HTERT RPE-1 (cell line): ENCODE data around the gene SHISAL1.
"Not testable (repeated sequence)": the region's sequence is repeated elsewhere in the genome, so short reads cannot be mapped to it uniquely, and the experiment has no call there.

ENCODE experiments used
- in situ Hi-C: fragments of 300-500 bp; cut with MboI; formaldehyde crosslinking; loops from 4 replicates; pipeline ENCODE4 v1.14.3; 2020; ENCODE audit warnings: low sequenced_read_pairs

Gene SHISAL1

GRCh38 chr22:44305455-44305854, 7.3 kb downstream of the SHISAL1 start:
- in situ Hi-C loops, result no loop called here

GRCh38 chr22:44304911-44305310, 7.8 kb downstream of the SHISAL1 start:
- in situ Hi-C loops, result no loop called here

- in situ Hi-C loops, result no loop called here
Observed at GRCh38 chr22:44304354-44304753, 8.4 kb downstream of the SHISAL1 start.

GRCh38 chr22:44302363-44302762, 10.4 kb downstream of the SHISAL1 start:
- in situ Hi-C loops, result not testable (repeated sequence)

DNA sequence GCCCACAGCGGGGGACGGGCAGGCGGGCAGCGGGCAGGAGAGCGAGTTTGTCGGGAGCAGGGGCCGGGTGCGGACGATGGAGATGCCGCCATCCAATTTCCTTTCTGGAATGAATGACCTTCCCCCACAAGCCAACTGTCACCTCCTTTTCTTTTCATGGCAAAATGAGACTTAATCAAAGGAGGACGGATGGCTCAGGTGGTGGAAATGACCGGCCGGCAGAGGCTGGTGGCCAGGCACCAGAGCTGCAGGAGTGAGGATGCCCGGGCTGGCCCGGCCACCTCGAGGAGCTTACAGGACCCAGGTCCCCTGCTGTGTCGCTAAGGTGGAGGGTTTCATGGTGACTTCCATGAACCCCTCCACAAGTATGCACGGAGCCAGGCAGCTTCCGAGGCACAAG, 11.7 kb downstream of the SHISAL1 start:
- in situ Hi-C loops, result no loop called here

DNA sequence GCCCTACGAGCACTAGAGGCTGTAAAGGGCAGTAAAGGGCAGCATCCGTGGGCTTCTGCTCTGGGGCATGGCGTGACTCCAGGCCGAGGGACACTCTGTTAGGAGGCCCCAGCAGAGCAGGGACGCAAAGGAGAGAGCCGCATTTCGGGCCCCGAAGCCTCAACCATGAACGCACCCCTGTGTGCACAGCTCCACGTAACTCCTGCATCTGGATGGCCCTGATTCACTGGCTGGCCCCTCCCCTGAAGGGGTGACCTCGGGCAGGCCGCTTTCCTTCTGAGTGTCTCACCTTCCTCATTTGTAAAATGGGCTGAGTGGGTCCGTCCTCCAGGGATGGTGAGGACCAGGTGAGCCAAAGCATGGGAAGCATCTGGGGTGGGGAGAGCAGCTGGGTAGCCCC, 13.6 kb downstream of the SHISAL1 start:
- in situ Hi-C loops, result no loop called here

GRCh38 chr22:44298406-44299091, 14.2 kb downstream of the SHISAL1 start:
- in situ Hi-C loops, result no loop called here

GRCh38 chr22:44297470-44298061, 15.2 kb downstream of the SHISAL1 start:
- in situ Hi-C loops, result no loop called here

- in situ Hi-C loops, result no loop called here
Observed at GRCh38 chr22:44295406-44295805, 17.3 kb downstream of the SHISAL1 start.

DNA sequence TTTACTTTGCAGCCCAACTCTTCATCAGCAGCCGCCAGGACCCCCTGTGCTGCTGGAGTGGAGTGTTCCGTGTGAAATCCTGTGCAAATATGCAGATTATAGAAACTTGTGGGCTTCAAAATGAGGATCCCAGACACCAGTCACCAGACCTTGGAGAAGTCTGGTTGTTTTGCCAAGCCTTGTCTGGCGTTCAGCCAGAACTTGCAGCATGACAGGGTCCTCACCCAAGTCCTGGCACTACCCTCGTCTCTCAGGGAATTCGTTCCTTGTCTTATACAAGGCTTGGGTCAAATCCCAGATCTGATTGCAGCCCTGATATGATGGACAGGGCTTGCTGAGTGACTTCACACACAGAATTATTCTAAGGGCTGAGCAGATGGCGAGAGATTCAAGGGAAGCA, 18.9 kb downstream of the SHISAL1 start:
- in situ Hi-C loops, result no loop called here

DNA sequence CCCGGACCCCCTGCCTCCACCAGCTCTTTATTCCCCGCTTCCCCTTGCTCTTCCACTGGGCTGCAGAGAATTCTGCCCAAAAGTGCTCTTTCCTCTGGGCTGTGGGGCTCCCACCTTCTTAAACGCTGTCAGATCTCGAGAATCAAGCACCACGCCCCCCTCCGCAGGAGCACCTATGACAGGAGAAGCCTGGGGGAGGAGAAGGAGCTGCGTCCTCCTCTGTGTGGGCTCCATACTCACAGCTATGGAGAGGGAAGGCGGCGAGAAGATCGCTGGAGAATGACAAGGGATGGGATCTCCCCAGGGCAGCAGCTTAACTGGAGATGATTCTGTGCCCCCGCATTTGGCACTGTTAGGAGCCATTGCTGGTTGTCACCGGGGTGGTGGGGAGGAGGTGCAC, 19.7 kb downstream of the SHISAL1 start:
- in situ Hi-C loops, result no loop called here

DNA sequence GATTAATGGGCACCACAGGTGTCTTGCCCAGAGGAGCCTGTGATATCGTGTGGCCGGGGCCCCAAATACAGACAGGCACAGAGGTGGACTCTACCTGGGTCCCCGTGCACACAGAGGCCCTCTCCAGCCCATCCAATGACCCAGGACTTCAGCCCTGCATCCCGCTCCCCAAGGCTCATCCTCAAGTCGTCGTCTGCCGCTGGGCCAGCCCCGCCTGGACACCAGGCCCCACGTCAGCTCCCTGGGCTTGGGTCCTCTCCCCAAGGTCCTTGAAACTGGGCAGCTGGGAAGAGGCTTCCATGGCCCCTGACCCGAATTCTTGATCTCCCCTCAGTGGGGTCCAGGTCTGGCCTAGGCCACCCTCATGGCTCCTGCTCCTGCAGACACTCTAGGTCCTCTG, 20.2 kb downstream of the SHISAL1 start:
- in situ Hi-C loops, result no loop called here

- in situ Hi-C loops, result no loop called here
Observed at GRCh38 chr22:44291674-44292360, 20.9 kb downstream of the SHISAL1 start.

- in situ Hi-C loops, result no loop called here
Observed at GRCh38 chr22:44291265-44291664, 21.5 kb downstream of the SHISAL1 start.

DNA sequence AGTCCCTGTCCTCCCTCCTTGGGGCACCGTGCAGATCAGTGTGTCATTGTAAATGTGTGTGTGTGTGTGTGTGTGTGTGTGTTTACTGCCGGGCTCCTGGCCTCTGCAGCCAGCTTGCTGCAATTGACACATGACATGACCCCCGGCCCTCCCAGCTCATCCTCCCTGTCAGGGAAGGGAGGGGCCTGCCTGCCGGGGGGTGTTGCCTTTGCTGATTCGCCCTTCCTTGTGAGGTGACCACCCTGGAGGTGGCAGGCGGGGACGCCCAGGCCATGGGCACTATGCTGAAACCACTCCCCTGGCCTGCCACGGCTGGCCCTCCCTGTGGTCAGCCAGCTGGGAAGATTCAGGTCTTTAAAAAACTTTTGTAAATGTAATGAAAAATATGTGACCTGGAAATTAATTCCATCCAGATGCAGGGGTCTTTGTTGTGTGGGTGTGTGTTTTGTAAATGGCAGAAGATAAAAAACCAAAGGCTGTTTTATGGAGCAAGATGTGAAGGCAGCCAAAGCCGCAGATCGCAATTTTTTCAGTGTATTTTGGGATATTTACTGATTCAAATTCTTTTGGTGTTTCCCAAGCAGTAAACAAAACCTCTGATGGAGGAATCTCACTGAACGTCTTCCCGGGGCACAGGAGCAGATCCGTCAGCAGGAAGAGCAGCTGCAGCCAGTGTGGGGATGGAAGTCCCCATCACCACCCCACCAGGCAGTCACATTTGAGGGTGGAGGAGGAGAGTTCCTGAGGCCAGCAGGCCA, 23.2 kb downstream of the SHISAL1 start:
- in situ Hi-C loops, result no loop called here

DNA sequence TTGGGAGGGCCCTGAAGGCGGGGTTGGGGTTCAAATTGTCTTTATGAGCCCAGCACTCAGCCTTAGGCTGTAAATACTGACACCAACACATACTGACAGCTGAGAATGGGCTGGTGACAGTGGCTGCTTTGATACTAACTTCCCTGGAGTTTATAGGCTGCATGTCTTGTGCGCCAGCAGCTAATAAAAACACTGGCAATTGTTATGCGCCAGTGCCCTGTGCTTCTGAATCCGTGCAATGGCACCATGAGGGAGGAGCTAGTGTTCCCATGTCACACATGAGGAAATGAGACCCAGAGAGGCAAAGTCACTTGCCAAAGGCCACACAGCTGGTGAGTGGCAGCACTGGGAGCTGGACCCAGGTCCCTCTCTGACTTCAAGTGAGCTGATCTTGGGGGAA, 23.8 kb downstream of the SHISAL1 start:
- in situ Hi-C loops, result no loop called here

DNA sequence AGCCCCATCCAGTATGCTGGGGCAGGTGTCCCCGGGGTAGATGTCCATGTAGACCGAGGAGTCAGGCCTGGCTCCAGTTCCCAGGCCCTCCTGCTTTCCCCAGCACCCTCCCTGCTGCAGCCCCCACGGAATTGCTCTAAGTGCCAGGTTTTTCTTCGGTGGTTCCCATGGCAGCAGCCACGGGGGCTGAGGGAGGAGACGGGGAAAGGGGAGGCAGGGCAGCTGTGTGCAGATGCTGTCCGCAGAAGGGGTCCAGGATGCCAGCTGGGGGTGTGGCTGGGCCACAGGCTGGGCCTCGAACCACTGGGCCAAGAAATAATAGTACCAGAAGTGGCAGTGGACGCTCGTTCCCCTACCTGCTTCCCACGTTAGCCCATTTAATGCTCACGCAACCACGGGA, 25.0 kb downstream of the SHISAL1 start:
- in situ Hi-C loops, result no loop called here

GRCh38 chr22:44287121-44287693, 25.5 kb downstream of the SHISAL1 start:
- in situ Hi-C loops, result no loop called here

DNA sequence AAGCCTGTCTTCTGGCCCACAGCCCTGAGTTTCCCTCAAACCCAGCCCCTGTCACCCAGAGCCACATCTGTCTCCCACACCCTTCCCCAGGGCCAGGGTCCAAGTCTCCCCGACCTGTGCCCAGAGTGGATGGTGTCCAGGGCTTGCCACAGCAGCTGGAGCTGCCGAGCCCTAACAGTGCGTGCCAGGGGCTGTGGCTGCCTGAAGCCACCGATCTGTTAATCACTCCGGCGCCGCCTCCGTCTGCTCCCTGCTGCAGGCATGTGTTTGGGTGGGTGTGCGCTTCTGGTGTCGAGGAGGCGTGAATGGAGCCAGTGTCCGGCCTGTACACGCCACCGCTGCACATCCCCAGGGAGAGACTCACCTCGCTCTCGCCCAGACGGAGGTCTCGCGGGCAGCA, 26.1 kb downstream of the SHISAL1 start:
- in situ Hi-C loops, result no loop called here

DNA sequence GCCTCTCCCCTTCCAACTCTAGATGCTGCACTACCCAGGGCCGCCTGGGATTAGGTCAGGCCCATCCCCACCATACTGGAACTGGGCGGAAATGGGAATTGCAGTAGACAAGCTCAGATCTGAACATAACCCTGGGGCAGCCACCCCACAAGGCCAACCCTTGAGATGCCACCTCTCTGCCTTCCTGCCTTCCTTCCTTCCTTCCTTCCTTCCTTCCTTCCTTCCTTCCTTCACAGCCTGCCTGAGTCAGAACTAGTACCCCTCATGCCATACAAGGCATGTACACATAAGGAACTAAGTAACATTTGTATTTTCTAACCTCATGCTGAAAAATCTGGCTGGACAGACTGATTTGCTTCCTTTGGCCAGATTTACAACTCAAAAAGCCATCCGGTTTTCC, 28.0 kb downstream of the SHISAL1 start:
- in situ Hi-C loops, result no loop called here
